Umbilical cord (tissue), 2 donors: ENCODE measurements around the gene CCL3. TPM values are rescaled to one million over a fixed set of nuclear protein-coding genes. Genes with fewer than 3 reads are reported as not detected.
"Not testable (repeated sequence)": the region's sequence is repeated elsewhere in the genome, so short reads cannot be mapped to it uniquely, and the experiment has no call there.

ENCODE experiments used
- DNase-seq: peaks from one replicate; pipeline ENCODE4 v3.0.0-alpha.2; 2015; ENCODE audit warnings: low spot score
- total RNA-seq: library from RNA; depleted of rRNA; stranded (reverse); fragments of >200 nt; gene quantifications from one replicate; pipeline ENCODE4 v1.2.3, GENCODE V29; 2014; ENCODE audit warnings: low replicate concordance; ENCODE audit not compliant: insufficient read depth

CCL3 gene
- total RNA-seq, 1 donor from 2014 or later: 52.0 TPM

DNA sequence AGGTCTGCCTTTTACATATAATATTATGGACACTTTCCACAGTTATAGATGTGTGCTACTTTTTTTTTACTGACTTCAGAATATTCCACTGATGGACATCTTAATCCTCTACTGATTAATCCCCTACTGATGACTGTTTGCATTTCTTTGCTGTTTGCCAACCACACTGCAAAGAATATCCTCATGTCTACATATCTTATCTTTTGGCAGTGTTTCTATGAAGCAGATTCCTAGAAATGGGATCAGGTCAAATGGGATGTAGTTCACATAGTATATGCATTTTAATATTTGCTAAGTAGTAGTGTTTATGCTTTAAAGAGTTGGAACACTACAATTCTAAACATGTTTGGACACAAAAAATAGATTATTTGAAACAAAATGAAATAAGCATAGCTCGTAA, 3.2 kb downstream of the CCL3 start:
- peak; percentile 80 for DNase-seq

DNA sequence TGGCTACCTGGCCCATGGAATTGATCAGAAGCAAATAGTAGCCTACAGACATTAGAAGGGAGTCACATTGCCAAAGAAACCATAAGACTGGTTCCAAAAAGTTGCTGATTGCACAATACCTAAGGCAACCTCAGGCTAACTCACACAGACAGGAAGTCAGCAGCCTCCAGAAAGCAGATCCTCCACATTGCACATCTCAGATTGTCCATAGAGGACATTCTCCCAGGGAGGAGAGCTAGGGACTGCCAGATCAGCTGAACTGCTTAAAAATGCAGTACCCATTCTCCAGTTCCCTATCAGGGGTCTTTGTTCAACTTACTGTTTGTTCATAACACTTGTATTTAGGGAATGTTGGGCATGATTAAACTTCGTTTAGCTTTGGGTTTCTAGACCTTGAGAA, 4.2 kb downstream of the CCL3 start:
- DNase-seq: peak; percentile 53

DNA sequence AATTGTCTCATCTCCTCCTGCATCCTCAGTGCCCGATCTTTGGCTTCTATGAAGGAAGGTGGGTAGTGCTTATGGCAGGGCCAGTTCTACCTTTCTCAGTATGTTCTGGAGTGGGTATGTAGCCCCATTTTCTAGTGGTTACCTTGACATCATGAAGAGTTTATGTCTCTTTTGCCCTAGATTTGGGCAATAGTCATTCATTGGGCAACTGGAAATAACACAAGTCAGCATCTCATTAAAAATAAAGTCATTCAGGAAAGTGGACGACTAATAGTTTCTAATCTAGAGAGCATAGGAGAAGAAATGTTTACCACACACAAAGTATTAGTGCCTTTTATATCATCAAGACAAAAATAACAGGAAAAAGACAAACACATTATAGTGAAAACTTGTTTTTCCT, 6.3 kb downstream of the CCL3 start:
- DNase-seq: not testable (repeated sequence)

DNA sequence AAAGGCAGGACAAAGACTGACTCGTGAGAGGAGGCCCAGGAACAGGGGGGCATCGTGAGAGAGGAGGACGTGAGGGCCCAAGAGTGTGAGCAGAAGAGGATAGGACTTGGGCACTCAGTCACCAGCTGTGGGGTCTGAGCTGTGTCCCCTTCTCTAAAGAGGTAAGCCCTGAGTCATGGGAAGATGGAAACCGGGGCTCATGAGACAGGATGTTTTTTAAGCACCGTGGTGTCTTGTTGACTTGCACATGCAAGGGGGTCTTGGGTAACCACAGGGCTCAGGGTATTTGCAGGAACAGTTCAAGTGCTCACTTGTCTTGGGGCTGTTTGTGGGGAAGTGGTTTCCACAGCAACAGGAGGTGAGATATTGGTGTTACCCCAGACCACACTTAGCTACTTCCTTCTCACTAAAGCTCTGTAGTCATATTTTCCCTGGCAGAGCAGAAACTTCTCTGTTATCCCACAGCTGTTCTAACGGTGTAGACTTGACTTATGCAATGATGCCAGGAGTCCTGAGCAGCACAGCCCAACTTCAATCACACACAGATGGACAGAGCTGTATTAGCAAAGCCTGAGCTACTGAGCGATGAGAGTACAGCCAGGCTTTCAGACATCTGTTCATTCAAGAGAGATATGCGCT, 7.3 kb downstream of the CCL3 start:
- DNase-seq: peak; percentile 60

DNA sequence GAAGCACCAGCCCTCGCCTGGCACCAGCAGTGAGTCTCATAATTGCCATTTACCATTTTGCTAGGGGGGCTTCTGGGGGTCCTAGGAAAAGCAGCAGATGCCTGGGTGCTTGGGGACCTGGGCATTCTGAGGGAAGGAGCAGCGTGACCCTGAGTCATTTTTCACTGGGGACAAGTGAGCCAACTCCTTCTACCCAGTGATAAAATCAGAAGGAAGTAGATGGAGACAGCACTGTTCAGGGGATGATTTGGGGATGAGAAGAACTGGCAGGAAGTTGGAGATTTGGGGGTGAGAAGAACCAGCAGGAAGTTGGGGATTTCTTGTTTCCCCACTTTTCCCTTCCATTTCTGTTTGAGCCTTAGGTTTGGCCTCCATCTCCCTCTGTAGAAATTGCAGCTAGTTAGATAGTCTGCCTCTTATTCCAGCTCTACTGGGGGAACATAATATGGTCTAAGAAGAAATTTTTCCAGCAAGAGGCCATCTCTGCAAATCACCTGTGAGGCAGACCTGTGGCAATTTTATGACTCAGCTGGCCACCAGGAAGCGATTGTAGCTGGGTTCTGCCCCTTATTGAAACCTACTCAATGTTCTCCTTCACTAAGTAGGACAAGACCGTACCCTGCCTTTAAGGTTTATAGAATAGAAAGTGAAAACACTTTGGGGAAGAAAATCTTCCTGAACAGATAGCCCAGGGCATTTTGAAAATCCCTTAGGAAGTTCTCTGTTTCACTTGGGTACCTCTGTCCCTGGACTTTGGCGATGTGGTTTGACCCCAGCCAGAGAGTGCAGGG, 8.1 kb downstream of the CCL3 start:
- not testable (repeated sequence) for DNase-seq

DNA sequence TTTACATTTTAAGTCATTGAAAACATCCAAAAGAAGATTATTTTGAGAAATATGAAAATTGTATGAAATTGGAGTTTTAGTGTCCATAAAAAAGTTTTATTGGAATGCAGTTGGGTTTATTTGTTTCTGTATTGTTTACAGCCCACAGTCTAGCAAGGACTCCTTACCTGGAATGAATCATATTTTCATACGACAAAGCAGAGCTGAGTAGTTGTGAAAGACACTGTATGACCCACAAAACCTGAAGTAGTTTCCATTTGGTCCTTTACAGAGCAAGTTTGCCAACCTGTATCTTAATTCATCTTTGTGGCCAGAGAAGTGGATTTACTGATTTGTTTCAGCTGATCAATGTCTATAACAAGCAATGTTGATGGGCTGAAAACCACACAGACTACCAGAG, 15.6 kb downstream of the CCL3 start:
- no peak for DNase-seq

DNA sequence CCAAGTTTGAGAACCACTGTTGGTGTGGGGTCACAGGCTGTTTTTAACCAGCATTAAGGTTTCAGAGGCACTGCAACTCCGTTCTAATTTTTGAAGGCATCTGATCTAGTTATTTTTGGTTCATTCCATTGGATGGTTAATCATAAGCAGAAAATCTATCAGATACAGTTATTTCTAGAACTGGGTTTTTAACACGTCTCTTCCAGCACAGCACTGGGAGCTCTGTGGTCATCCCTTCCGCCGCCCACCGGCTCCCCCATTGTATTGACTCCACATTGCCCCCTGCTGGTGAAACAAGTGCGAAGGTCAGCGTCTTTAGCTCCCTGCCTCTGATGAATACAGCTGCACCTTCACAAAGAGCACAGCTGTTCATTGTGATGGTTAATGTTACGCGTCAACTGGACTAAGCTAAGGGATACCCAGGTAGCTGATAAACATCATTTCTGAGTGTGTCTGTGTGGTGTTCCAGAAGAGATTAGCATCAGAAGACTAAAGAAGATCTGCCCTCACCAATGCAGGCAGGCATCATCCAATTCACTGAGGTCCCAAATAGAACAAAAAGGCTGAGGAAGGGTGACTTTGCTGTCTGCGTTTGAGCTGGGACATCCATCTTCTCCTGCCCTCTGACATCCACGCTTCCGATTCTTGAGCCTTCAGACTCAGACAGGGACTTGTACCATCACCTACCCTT, 17.4 kb downstream of the CCL3 start:
- DNase-seq: no peak

DNA sequence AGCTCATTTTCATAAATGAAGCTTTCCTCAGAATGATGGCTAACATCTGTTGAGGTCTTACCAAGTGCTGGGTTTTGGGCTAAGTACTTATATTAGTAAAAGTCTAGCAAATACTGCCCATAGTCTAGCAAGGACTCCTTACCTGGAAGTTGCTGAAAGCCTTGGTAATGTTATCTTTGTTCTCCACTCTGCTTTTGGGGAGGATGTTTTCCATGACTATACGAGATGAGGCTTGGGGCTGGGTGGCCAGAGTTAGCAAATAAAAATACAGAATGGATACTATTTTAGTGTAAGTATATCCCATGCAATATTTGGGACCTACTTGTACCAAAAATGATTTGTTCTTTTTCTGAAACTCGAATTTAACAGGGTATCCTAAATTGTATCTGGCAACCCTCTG, 18.2 kb downstream of the CCL3 start:
- DNase-seq: no peak

DNA sequence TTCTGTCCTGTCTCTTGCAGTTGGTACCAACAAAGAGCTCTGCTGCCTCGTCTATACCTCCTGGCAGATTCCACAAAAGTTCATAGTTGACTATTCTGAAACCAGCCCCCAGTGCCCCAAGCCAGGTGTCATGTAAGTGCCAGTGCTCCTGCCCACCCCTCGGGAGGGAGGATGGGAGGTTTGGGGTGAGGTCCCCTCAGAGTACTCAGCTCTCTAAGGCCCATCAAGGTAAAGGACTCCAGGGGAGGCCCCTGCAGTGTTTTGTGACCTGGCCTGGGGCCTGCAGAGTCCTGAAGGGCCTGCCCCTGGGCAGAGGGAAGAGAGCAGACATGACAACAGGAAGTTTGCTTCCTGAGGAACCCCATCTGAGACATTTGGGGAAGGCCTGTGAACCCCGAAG, 19.5 kb downstream of the CCL3 start:
- DNase-seq: no peak

DNA sequence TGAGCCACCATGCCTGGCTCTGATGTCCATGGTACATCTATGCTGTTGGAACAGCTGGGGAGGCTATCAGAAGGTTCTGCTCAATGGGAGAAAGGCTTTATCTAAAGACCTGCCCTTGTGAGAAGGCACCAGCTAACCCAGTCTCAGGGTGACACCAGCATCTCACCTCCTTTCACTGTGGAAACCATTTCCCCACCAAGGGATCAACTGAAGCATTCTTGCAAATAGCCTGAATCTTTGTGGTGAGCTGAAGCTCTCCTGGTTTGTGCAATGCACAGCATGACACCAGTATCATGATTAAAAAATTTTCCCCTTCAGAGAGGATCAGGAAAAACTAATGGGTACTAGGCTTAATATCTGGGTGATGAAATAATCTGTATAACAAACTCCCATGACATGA, 20.8 kb downstream of the CCL3 start:
- no peak for DNase-seq

DNA sequence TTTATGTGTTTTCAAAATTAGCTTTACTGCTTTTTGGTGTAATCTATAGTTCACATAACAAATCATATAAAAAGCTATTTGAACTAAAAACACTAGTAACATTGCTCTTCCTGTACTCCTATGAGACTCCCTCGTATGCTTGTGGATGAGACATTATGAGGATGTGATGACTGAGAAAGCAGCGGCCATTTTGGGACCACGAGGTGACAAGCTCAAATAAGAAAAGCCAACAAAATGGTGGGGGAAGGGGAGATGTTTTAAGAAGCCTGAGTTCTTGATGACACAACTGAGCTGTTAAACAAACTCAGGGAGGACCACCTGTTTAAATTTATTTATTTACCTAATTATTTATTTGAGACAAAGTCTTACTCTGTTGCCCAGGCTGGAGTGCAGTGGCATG, 21.4 kb downstream of the CCL3 start:
- DNase-seq: no peak

DNA sequence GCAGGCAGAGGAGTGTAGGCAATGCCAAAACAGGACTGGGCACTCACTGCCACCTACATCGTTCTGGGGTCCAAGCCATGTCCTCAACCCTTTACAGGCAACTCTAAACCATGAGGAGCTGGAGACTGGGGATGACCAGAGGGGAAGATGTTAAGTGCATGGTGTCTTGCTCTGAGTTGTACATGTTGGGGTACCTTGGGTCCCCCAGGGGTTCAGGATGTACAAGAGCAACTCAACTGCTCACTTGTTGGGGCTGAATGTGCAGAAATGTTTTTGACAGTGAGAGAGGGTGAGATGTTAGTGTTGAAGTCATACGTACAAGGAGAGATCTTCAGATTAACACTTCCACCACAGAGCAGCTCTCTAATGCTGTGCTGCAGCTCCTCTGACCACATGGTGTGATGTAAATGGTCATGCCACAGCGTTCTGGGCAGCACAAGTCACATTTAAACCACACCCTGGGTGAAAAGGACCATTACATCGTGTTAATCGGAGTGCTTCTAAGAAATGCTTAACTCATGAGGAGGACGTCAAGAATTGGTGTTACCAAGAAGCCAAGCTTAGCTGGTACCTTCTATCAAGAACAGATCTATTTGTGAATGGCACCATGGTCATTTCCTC, 23.5 kb downstream of the CCL3 start:
- DNase-seq: no peak

DNA sequence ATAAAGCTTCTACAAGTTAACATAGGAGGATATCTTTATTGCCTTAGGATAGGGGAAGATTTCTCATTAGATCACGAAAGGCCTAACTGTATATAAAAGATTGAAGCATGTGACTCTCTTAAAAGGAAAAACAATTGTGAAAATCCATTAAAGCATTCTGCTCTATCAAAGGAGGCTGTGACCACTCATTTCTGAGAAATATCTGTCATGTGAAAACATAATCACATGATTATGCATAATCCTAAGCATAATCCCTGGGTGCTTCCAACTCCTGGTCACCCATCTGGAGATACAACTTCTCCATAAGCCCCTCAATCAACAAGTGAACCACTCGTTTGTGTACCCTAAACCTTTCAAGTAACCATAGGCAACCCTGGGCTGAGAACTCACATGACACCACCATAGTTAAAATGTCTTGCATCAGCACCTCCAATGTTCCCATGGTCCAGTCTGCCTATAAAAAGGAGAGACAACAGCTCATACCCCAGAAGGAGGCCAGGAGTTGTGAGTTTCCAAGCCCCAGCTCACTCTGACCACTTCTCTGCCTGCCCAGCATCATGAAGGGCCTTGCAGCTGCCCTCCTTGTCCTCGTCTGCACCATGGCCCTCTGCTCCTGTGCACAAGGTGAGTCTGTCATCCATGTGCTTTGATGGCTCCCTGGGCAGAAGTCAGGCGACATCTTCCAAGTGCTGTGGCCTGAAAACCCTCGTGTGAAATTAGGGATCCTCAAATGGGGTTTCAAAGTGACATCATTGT, 26.0 kb downstream of the CCL3 start, which contains the start of gene CCL18:
TSS of gene CCL18 (plus strand) at position 487 of the 756 bp plus-strand sequence. CDS start at position 558, 71 bp downstream.
- no peak for DNase-seq

DNA sequence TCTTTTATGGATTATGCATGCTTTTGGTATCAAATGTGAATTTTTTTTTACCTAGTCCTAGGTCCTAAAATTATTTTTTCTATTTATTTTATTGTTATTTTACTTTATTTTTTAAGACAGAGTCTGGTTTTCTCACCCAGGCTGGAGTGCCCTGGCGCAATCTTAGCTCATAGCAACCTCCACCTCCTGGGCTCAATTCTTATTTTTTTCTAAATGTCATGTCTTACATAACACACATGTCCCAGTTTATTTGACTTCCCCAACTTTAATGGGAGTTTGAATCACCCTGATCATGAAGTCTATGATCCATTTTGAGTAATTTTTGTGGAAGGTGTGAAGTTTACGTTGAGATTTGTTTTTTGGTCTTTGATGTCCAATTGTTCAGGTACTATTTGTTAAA, 29.1 kb downstream of the CCL3 start:
- no peak for DNase-seq

DNA sequence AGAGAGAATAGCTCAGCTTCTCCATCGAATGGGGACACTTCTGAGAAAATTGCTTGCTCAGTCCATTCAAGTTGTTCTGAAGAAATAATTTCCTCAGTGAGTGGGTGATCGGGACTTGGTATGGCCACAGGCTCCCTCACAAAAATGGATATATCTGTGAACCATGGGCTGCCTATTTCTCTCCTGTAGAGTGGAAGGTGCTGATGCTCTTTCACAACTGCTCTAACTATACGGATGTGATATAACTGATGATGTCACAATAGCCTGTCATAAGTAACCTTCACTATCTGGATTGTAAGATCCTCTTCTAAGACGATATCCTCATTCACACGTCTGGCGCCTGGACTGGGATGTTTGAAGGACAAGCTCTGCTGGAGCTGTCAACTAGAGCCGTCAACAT, 30.5 kb downstream of the CCL3 start:
- DNase-seq: no peak

DNA sequence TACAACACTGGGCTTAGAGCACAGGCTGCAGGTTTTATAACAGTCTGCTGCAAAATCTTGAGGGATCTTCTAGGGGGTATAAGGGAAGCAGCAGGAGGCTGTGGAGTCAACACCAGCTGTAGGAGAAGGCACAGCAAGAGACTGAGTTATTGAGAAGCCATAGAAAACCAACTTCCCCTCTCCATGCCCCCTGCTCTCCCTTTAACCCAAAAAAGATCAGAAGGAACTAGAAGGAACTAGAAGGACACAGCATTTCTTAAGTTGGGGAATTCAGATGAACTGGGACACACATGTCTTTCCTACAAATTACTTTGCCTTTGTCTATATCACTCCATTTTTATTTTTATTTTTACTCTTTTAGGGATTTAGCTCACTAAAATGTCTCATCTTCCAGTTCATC, 32.0 kb downstream of the CCL3 start:
- DNase-seq: peak; percentile 6

DNA sequence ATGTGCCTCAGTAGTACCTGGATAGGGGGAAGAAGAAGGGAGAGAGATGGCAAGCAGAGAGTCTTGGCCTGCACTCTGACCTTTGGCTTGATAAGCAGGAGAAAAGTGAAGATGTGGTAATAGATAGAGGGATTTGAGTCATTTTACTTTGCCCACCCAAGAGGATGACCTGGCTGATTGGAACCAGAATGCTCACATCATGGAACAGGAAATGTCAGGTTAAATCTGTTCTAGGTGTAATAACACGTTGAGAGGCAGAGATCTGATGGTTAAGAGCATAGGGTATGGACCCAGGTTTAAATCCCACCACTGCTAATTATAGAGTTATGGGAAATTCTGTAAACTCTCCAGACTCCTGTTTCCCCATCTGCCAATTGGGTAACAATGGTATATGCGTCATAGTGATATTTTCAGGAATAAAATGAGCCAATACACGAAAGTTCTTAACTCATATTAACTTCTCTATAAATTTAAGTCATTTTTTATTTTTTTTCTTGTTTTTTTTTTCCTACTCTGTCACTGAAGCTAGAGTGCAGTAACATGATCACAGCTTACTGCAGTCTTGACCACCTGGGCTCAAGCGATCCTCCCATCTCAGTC, 33.9 kb downstream of the CCL3 start:
- no peak for DNase-seq

DNA sequence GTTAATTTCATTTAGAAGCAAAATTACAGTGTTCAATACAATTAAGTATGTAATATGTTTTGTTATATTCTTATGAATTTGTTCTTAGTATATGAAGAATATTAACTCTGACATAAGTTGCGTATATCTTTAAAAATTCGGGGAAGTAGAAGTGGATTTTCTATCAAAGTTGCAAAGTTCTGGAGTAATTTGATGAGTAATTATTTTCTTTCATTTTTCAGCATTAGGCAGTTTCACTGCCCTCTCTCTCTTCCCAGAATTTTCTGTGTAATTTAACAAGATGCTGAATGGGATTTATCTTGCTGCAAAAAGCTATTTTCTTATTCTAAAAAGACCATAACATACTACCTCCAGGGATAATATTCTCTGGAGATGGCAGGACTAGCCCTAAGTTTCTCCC, 34.8 kb downstream of the CCL3 start:
- no peak for DNase-seq

DNA sequence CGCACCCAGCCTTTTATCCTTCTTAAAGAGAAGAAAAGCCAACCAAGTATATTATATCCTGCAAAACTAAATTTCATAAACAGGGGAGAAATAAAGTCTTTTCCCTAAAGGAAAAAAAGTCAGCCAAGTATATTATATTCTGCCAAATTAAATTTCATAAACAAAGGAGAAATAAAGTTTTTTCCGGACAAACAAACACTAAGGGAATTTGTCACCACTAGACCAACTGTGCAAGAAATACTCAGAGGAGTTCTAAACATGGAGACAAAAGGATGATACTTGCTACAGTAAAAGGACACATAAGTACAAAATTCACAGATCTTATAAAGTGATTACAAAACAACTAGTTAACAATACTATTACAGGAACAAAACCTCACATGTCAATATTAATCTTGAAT, 40.3 kb downstream of the CCL3 start:
- DNase-seq: no peak

DNA sequence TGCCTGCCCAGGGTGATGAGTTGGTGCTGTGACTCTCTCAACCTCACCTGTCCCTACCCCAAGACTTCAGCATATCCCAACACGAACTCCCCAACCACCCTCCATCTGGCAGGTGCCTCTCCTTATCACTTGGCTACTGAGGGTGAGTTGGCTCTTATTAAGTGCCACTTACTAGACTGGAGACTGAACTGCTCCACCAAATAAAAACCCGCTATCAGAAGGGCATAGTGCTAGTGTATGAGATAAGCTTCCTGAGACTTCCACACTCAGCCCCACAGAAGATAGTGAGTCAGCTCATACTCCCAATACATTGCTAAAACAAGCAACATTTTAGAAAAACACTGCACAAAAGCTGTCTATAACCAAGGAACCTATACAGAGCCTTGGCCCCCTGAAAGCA, 41.9 kb downstream of the CCL3 start:
- DNase-seq: no peak
